ENCODE data around the gene RIOK1. TPM values are rescaled to one million over a fixed set of nuclear protein-coding genes. Genes with fewer than 3 reads are reported as not detected.

Gene RIOK1
- total RNA-seq, 1 donor: 24.2 TPM

GRCh38 chr6:7461416-7461815, 71.8 kb downstream of the RIOK1 start:
- no peak for DNase-seq (ENCODE audit: low read depth)
- no peak overlapping the region for H3K4me3 ChIP-seq (ENCODE audit: low read depth, low read length)
- TF ChIP-seq CTCF (IDR thresholded peaks at IDR 0.05; ENCODE audit: insufficient read depth, low read depth, low read length): no peak

GRCh38 chr6:7463785-7464184, 74.2 kb downstream of the RIOK1 start:
- H3K4me3 ChIP-seq (ENCODE audit: low read depth, low read length): no peak overlapping the region
- TF ChIP-seq CTCF (IDR thresholded peaks at IDR 0.05; ENCODE audit: insufficient read depth, low read depth, low read length): no peak
- peak; percentile 52 for DNase-seq (ENCODE audit: low read depth)

GRCh38 chr6:7467007-7467897, 77.6 kb downstream of the RIOK1 start:
- DNase-seq (ENCODE audit: low read depth): peak; percentile 44
- no peak for TF ChIP-seq CTCF (IDR thresholded peaks at IDR 0.05; ENCODE audit: insufficient read depth, low read depth, low read length)

More at GRCh38 chr6:7467007-7467897, 77.6 kb downstream of the RIOK1 start:
- H3K4me3 ChIP-seq (ENCODE audit: low read depth, low read length): no peak overlapping the region

Other genes starting within 250 kb of the RIOK1 start
- 91.2 and 203 TPM in 2 replicates for gene SSR1, start 76.6 kb upstream of the RIOK1 start, total RNA-seq
- under 0.01 TPM in 2 replicates for gene CAGE1, start 66 bp upstream of the RIOK1 start, total RNA-seq
- gene DSP, start 151.9 kb downstream of the RIOK1 start, total RNA-seq: 28.1 and 33.2 TPM in 2 replicates
- 11.0 and 16.4 TPM in 2 replicates for gene SNRNP48, start 200.4 kb downstream of the RIOK1 start, total RNA-seq